ENCODE results near the gene SUPT20HL2. TPM values are rescaled to one million over a fixed set of nuclear protein-coding genes. Genes with fewer than 3 reads are reported as not detected.

The SUPT20HL2 gene
- total and polyA plus RNA-seq, 7 donors: 0.14 TPM; not detected in 6

Other genes starting within 250 kb of the SUPT20HL2 start
- gene ZFX, start 164.3 kb downstream of the SUPT20HL2 start, total RNA-seq: 10 to 100 TPM; 56.7 to 81.6 (median 62.0) TPM
- gene ZFX, start 164.3 kb downstream of the SUPT20HL2 start, polyA plus RNA-seq: 1 to 10 TPM; 4.4 to 7.8 (median 6.9) TPM
- gene SUPT20HL1, start 46.6 kb upstream of the SUPT20HL2 start, total RNA-seq: 1 to 10 TPM in 1 of 4 donors, under 1 TPM in 2, not detected in 1; 0.16 to 1.1 (median 0.36) TPM
- gene SUPT20HL1, start 46.6 kb upstream of the SUPT20HL2 start, polyA plus RNA-seq: not detected
- gene PDK3, start 151.2 kb upstream of the SUPT20HL2 start, total RNA-seq: 10 to 100 TPM; 47.6 to 63.2 (median 59.0) TPM
- 10 to 100 TPM in 1 of 3 donors, 1 to 10 TPM in 2; 3.6 to 11.1 (median 9.7) TPM for gene PDK3, start 151.2 kb upstream of the SUPT20HL2 start, polyA plus RNA-seq

Data from sigmoid colon (tissue), 7 donors.